ENCODE results near the gene EFCAB8. TPM values are rescaled to one million over a fixed set of nuclear protein-coding genes. Genes with fewer than 3 reads are reported as not detected.

Gene EFCAB8
- polyA plus RNA-seq, 1 experiment: not detected

DNA sequence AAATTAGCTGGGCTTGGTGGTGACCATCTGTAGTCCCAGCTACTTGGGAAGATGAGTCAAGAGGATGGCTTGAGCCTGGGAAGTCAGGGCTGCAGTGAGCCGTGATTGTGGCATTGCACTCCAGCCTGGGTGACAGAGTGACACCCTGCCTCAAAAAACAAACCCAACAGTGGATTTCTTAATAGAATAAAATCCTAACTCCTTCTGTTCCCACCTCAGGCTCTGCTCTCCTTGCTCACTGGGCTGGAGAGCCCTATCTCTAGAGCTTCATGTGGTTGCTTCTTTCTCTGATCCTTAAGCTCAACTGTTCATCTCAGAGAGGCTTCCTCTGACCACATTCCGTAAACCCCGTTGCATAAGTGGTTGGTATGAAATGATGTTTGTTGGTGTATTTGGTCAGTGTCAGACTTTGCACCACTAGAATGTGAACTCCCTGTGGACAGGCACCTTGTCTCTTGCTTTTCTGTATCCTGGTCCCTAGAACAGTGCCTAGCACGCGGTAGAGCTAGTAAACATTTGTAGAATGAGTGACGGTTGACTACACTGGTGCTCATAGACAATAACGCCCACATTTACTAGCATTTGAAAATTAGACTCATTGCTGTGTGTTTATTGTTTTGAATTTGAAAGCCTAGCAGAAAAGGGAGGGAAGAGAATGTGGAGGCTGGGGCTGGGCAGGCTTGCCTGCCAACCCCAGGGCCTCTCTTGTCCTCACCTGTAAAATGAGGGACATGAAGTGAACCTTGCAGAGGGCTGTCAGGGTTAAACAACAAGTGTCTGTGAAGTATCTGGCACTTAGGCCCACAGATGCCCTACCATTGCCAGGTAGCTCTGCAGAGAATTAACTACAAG lies 34.8 kb upstream of the EFCAB8 start:
- H3K27me3 ChIP-seq (ENCODE audit: control insufficient read depth, insufficient read depth, low read length): no peaks in the 10 kb centered on the region
- ChIA-PET POLR2A (no interaction called here), CTCF (interaction anchor here (0.6 to 1.2 kb wide), 2 partner anchors 9 to 46 kb away, joined by 3 to 4 read pairs; no protein-coding TSS in a partner anchor)
- no peak overlapping the region for H3K4me3 ChIP-seq (ENCODE audit: low read depth, low read length)
- no peak for DNase-seq (ENCODE audit: low read depth, low spot score)
- no peaks in the 10 kb centered on the region; the same call in 1 of the 2 replicates for H3K9me3 ChIP-seq (ENCODE audit: control insufficient read depth, insufficient read depth, low read length)
- TF ChIP-seq, protein P1, sequence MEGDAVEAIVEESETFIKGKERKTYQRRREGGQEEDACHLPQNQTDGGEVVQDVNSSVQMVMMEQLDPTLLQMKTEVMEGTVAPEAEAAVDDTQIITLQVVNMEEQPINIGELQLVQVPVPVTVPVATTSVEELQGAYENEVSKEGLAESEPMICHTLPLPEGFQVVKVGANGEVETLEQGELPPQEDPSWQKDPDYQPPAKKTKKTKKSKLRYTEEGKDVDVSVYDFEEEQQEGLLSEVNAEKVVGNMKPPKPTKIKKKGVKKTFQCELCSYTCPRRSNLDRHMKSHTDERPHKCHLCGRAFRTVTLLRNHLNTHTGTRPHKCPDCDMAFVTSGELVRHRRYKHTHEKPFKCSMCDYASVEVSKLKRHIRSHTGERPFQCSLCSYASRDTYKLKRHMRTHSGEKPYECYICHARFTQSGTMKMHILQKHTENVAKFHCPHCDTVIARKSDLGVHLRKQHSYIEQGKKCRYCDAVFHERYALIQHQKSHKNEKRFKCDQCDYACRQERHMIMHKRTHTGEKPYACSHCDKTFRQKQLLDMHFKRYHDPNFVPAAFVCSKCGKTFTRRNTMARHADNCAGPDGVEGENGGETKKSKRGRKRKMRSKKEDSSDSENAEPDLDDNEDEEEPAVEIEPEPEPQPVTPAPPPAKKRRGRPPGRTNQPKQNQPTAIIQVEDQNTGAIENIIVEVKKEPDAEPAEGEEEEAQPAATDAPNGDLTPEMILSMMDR (IDR thresholded peaks at IDR 0.05; ENCODE audit: low read depth, low read length): no peak
- H3K27ac ChIP-seq (ENCODE audit: low read depth, low read length): peak overlapping the region; percentile 31

DNA sequence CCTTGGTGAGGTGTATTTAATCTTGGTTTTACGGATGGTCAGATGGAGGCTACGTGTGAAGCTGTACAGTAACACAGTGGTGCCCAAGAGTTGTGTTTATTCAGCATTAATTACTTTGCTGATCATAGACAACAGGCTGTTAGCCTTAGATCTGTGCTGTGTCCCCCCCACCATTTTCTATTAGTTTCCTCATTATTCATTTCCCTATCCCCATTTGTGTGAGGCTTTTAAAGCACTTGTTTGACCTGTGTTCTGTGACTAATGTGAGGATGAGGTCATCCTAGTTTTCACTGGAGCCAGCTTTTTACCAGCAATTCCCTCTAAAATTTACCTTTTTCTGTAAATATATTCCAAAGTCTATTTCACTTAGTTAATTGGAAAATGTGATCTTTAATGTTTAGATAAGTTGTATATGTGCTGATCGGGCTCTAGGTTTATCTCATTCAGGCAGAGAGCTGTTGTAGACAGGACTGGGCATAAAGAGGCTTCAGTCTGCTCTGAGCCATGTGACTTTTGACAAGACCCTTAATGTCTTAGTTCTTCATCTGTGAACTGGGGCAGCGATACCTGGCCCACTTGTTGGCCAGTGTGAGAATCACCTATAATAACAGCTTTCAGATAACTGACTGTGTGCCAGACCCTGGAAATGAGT lies 30.6 kb upstream of the EFCAB8 start:
- CTCF ChIA-PET: interaction anchor here (0.6 to 0.7 kb wide), 3 partner anchors 33 to 69 kb away, joined by 3 to 4 read pairs (median 3); no protein-coding TSS in a partner anchor
- POLR2A ChIA-PET: interaction anchor here (1.1 kb wide), 1 partner anchor 9 kb away, joined by 5 read pairs; the partner anchor contains the start of gene MAPRE1
- Histone ChIP-seq H3K27ac (ENCODE audit: low read depth, low read length) (no peak overlapping the region), H3K9me3 (ENCODE audit: control insufficient read depth, insufficient read depth, low read length) (no peaks in the 10 kb centered on the region), H3K27me3 (ENCODE audit: control insufficient read depth, insufficient read depth, low read length) (no peaks in the 10 kb centered on the region), H3K4me3 (ENCODE audit: low read depth, low read length) (no peak overlapping the region)
- TF ChIP-seq, protein P1 (IDR thresholded peaks at IDR 0.05; ENCODE audit: low read depth, low read length): no peak
- no peak for DNase-seq (ENCODE audit: low read depth, low spot score)

DNA sequence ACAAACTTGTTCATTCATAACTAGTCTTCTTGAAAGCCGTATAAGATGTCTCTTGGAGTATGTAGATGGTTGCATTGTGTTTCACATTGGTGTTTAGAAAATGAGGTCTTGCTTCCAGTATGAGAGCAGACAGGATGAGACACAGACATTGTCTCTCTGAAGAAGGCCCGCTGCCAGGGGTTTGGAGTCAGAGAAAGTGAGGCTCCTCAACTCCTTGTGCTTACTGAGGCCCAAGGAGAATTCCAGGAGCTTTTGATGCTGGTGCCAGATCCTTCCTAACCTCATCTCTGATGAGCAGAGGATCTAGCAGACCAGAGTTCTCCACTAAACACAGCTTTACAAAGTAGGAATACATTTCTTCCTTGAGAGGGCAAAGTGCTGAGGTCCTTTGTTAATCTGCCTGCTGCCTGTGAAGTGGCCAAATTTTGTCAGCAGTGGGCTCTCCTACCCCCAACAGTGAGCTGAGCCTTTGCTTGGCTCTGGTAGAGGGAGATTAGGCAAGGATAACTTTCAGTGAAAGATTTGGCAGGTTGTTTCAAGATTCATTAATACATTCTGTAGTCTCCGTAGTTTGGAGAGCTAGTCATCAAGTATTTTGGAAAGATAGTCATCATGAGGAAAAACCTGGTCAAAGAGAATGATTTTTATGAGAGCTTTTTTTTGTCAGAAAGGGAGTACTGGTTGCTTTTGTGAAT lies 29.3 kb upstream of the EFCAB8 start:
- no peak for DNase-seq (ENCODE audit: low read depth, low spot score)
- no peaks in the 10 kb centered on the region for H3K27me3 ChIP-seq (ENCODE audit: control insufficient read depth, insufficient read depth, low read length)
- no peaks in the 10 kb centered on the region for H3K9me3 ChIP-seq (ENCODE audit: control insufficient read depth, insufficient read depth, low read length)
- ChIA-PET CTCF (interaction anchor here (0.6 to 2.0 kb wide), 2 partner anchors 39 to 156 kb away, joined by 4 to 5 read pairs; partner anchors contain the start of gene C20orf203), POLR2A (no interaction called here)
- no peak overlapping the region for H3K4me3 ChIP-seq (ENCODE audit: low read depth, low read length)
- TF ChIP-seq, protein P1 (IDR thresholded peaks at IDR 0.05; ENCODE audit: low read depth, low read length): no peak
- H3K27ac ChIP-seq (ENCODE audit: low read depth, low read length): peak overlapping the region; percentile 22

DNA sequence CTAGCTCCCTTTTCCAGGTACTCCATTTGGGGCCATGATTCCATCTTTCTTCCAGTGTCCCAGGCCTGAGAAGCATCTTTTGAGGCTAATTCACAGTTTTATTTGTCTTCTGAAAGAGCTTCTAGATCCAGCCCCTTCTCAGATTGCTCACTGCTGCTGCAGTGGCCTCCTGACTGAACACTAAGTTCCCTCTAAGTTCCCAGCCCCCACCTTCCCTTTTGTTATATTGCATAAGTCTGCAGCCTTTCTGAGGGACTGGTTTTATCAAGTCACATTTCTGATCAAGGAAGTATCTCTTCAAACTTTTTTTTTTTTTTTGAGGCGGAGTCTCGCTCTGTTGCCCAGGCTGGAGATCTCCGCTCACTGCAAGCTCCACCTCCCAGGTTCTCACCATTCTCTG lies 28.3 kb upstream of the EFCAB8 start:
- CTCF ChIA-PET: interaction anchor here (2.0 kb wide), 1 partner anchor 40 kb away, joined by 5 read pairs; no protein-coding TSS in a partner anchor

More for the DNA sequence above, 28.3 kb upstream of the EFCAB8 start:
- H3K4me3 ChIP-seq (ENCODE audit: low read depth, low read length): no peak overlapping the region
- H3K27ac ChIP-seq (ENCODE audit: low read depth, low read length): no peak overlapping the region
- TF ChIP-seq, protein P1 (IDR thresholded peaks at IDR 0.05; ENCODE audit: low read depth, low read length): no peak
- POLR2A ChIA-PET: interaction anchor here (0.6 to 0.7 kb wide), 2 partner anchors 10 to 23 kb away, joined by 4 to 7 read pairs; no protein-coding TSS in a partner anchor
- H3K9me3 ChIP-seq (ENCODE audit: control insufficient read depth, insufficient read depth, low read length): no peaks in the 10 kb centered on the region
- no peaks in the 10 kb centered on the region for H3K27me3 ChIP-seq (ENCODE audit: control insufficient read depth, insufficient read depth, low read length)
- DNase-seq (ENCODE audit: low read depth, low spot score): no peak

Measured in AG04450 (cell line).